Neural cell (in vitro differentiated cells): ENCODE measurements around the gene RNF144B. TPM values are rescaled to one million over a fixed set of nuclear protein-coding genes. Genes with fewer than 3 reads are reported as not detected.
"Not testable (repeated sequence)": the region's sequence is repeated elsewhere in the genome, so short reads cannot be mapped to it uniquely, and the experiment has no call there.

ENCODE experiments used
- H2AFZ ChIP-seq: fragments of 200-600, 300-800 bp; sonication (generic), shearing (Covaris generic); 2 replicates; pipeline ENCODE4 v1.6.0; 2014; ENCODE audit warnings: low read depth, mild to moderate bottlenecking, antibody characterized with exemption, low read length, moderate library complexity
- H3F3A ChIP-seq: fragments of 200-600 bp; shearing (Covaris generic); 2 replicates; pipeline ENCODE4 v1.6.1; 2016; ENCODE audit warnings: mild to moderate bottlenecking, moderate library complexity, mixed read lengths, antibody characterized with exemption, low read length; ENCODE audit not compliant: insufficient read depth, poor library complexity, severe bottlenecking
- H3K27ac ChIP-seq: fragments of 200-600, 300-800 bp; sonication (generic), shearing (Covaris generic); 2 replicates; pipeline ENCODE4 v1.5.1; 2014; ENCODE audit warnings: mild to moderate bottlenecking, low read length, moderate library complexity
- H3K27me3 ChIP-seq: fragments of 300-800, 200-600 bp; sonication (generic), shearing (Covaris generic); 2 replicates; pipeline ENCODE4 v1.6.0; 2014; ENCODE audit warnings: mild to moderate bottlenecking, low read depth, low read length, moderate library complexity; ENCODE audit not compliant: insufficient read depth
- H3K36me3 ChIP-seq: fragments of 300-800, 200-600 bp; sonication (generic), shearing (Covaris generic); 2 replicates; pipeline ENCODE4 v1.5.1; 2014; ENCODE audit warnings: mild to moderate bottlenecking, antibody characterized with exemption, low read length, moderate library complexity; ENCODE audit not compliant: insufficient read depth
- H3K4me2 ChIP-seq: fragments of 300-800, 200-600 bp; sonication (generic), shearing (Covaris generic); 2 replicates; pipeline ENCODE4 v1.6.0; 2014; ENCODE audit warnings: mild to moderate bottlenecking, low read length
- H3K4me3 ChIP-seq: fragments of 300-800, 200-600 bp; sonication (generic), shearing (Covaris generic); 2 replicates; pipeline ENCODE4 v1.5.1; 2014; ENCODE audit warnings: mild to moderate bottlenecking, low read length, moderate library complexity
- H3K79me2 ChIP-seq: fragments of 200-600 bp; shearing (Covaris generic); replicated peaks from 2 replicates; pipeline ENCODE4 v1.6.0; 2014; ENCODE audit warnings: mild to moderate bottlenecking, low read length, moderate library complexity; ENCODE audit not compliant: insufficient read depth
- H3K9ac ChIP-seq: fragments of 300-800, 200-600 bp; sonication (generic), shearing (Covaris generic); 2 replicates; pipeline ENCODE4 v1.6.1; 2016; ENCODE audit warnings: mild to moderate bottlenecking, low read length, mixed read lengths
- H3K9me2 ChIP-seq: fragments of 200-600 bp; shearing (Covaris generic); 2 replicates; pipeline ENCODE4 v1.6.1; 2016; ENCODE audit warnings: mild to moderate bottlenecking, low read length, mixed read lengths; ENCODE audit not compliant: insufficient read depth
- H3K9me3 ChIP-seq: fragments of 200-600, 300-800 bp; sonication (generic), shearing (Covaris generic); 2 replicates; pipeline ENCODE4 v1.6.1; 2016; ENCODE audit warnings: mild to moderate bottlenecking, mixed run types, low read length, moderate library complexity, mixed read lengths
- H4K20me1 ChIP-seq: fragments of 200-600 bp; shearing (Covaris generic); 2 replicates; pipeline ENCODE4 v1.6.1; 2016; ENCODE audit warnings: mild to moderate bottlenecking, mixed run types; ENCODE audit not compliant: insufficient read depth
- EP300 ChIP-seq: fragments of 450-650 bp; conservative IDR thresholded peaks from 2 replicates; pipeline ENCODE4 v1.6.1; 2014; ENCODE audit warnings: antibody characterized with exemption, mild to moderate bottlenecking, moderate library complexity; ENCODE audit not compliant: poor library complexity, severe bottlenecking
- EZH2 ChIP-seq: fragments of 200-600, 300-800 bp; shearing (Covaris generic), sonication (generic); IDR thresholded peaks from 2 replicates; pipeline ENCODE4 v1.6.1; 2014; ENCODE audit warnings: antibody characterized with exemption, low read length, borderline replicate concordance, mild to moderate bottlenecking; ENCODE audit not compliant: insufficient read depth, poor library complexity, severe bottlenecking
- MXI1 ChIP-seq: fragments of 450-650 bp; conservative IDR thresholded peaks from 2 replicates; pipeline ENCODE4 v1.6.1; 2014; ENCODE audit warnings: antibody characterized with exemption, mild to moderate bottlenecking; ENCODE audit not compliant: poor library complexity, severe bottlenecking
- POLR2AphosphoS5 ChIP-seq: IDR thresholded peaks from 2 replicates; pipeline ENCODE4 v1.6.1; 2012
- RAD21 ChIP-seq: fragments of 450-650 bp; conservative IDR thresholded peaks from 2 replicates; pipeline ENCODE4 v1.6.1; 2014; ENCODE audit warnings: antibody characterized with exemption, mild to moderate bottlenecking, moderate library complexity
- SMC3 ChIP-seq: fragments of 450-650 bp; conservative IDR thresholded peaks from 2 replicates; pipeline ENCODE4 v1.6.1; 2014; ENCODE audit warnings: antibody characterized with exemption, mild to moderate bottlenecking, moderate library complexity; ENCODE audit not compliant: poor library complexity
- TAF1 ChIP-seq: IDR thresholded peaks from 2 replicates; pipeline ENCODE4 v1.6.1; 2012; ENCODE audit warnings: low read depth
- polyA plus RNA-seq: library from polyadenylated mRNA; depleted of rRNA; stranded (reverse); fragments of >200 nt; gene quantifications from 2 replicates; pipeline ENCODE4 v1.2.3, GENCODE V29; 2014
- TF ChIP-seq, protein P1 (sequence below): fragments of 450-650 bp; IDR thresholded peaks from 2 replicates; pipeline ENCODE4 v1.5.1; 2014; ENCODE audit warnings: antibody characterized with exemption, mild to moderate bottlenecking, moderate library complexity; ENCODE audit not compliant: poor library complexity, severe bottlenecking
- TF ChIP-seq, protein P2 (sequence below): IDR thresholded peaks from 2 replicates; pipeline ENCODE4 v1.6.1; 2012; ENCODE audit warnings: borderline replicate concordance

Gene RNF144B
- polyA plus RNA-seq, 1 donor from 2014 or later, result 0.15 TPM

DNA sequence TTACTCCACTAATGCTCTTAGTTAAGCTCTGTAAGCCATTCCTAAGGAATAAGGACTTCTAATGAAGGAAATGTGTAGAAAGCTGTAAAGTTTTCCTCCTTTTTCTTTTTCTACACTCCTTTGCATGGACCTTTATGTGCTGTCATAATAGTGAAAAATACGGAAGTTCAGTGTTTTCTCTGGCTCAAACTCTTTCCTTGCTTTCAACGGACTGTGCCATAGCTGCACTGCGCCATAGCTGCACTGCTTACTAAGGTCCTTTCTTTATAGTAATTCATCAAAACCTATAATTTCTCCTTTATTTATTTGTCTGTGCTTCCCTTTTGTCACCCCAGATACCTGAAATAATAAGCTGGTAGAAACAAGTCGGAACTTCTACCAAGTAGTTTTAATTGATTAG, 67.3 kb downstream of the RNF144B start:
- Histone ChIP-seq H4K20me1 (no peaks in the 10 kb centered on the region), H3K79me2 (no peaks in the 10 kb centered on the region), H3K4me2 (no peak overlapping the region), H3K27ac (no peak overlapping the region), H3K36me3 (no peaks in the 10 kb centered on the region), H3K9ac (no peak overlapping the region), H3F3A (no peaks in the 10 kb centered on the region), H3K27me3 (no peaks in the 10 kb centered on the region), H3K4me3 (no peak overlapping the region), H2AFZ (no peak overlapping the region), H3K9me2 (no peaks in the 10 kb centered on the region), H3K9me3 (no peaks in the 10 kb centered on the region)
- TF ChIP-seq TAF1 (no peak), MXI1 (no peak), RAD21 (no peak), SMC3 (no peak)
- TF ChIP-seq, protein P1, sequence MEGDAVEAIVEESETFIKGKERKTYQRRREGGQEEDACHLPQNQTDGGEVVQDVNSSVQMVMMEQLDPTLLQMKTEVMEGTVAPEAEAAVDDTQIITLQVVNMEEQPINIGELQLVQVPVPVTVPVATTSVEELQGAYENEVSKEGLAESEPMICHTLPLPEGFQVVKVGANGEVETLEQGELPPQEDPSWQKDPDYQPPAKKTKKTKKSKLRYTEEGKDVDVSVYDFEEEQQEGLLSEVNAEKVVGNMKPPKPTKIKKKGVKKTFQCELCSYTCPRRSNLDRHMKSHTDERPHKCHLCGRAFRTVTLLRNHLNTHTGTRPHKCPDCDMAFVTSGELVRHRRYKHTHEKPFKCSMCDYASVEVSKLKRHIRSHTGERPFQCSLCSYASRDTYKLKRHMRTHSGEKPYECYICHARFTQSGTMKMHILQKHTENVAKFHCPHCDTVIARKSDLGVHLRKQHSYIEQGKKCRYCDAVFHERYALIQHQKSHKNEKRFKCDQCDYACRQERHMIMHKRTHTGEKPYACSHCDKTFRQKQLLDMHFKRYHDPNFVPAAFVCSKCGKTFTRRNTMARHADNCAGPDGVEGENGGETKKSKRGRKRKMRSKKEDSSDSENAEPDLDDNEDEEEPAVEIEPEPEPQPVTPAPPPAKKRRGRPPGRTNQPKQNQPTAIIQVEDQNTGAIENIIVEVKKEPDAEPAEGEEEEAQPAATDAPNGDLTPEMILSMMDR, result no peak

DNA sequence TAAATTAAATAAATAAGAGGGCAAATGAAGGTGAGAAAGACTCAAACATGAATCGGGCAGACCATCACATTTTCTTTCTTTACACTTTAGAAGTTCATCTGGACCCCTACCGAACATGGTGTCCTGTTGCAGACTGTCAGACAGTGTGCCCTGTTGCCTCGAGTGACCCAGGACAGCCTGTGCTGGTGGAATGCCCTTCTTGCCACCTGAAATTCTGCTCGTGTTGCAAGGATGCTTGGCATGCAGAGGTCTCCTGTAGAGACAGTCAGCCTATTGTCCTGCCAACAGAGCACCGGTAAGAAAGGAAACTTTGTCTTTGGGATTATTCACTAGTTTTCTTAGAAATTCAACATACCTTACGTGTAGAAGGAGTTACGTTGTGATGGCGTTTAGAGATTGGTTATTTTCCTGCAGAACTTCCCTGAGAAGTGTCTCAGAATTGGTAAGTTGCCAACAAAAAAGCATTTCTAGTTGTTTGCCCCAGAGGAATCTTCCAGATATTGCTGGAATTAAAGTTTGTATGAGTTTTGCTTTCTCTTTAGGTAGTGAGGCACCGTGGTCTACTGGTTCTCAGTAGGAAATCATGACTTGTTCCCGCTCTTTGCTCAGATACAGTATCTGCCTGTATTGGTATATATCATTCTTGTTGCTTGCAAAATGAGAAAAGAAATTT, 70.1 kb downstream of the RNF144B start:
- Histone ChIP-seq H3K4me3 (no peak overlapping the region), H3K79me2 (no peaks in the 10 kb centered on the region), H2AFZ (no peak overlapping the region), H3K9me2 (no peaks in the 10 kb centered on the region), H3K36me3 (no peaks in the 10 kb centered on the region), H3K27me3 (no peaks in the 10 kb centered on the region), H3K9ac (no peak overlapping the region), H3K4me2 (no peak overlapping the region), H3K27ac (no peak overlapping the region), H3K9me3 (peaks cover 5% of the 10 kb centered on the region), H4K20me1 (no peaks in the 10 kb centered on the region), H3F3A (no peaks in the 10 kb centered on the region)
- no peak for TF ChIP-seq SMC3
- TF ChIP-seq MXI1, result no peak
- no peak for TF ChIP-seq EZH2
- TF ChIP-seq RAD21, result no peak
- no peak for TF ChIP-seq EP300
- TF ChIP-seq POLR2AphosphoS5, result no peak
- TF ChIP-seq, protein P1, result no peak
- TF ChIP-seq, protein P2, sequence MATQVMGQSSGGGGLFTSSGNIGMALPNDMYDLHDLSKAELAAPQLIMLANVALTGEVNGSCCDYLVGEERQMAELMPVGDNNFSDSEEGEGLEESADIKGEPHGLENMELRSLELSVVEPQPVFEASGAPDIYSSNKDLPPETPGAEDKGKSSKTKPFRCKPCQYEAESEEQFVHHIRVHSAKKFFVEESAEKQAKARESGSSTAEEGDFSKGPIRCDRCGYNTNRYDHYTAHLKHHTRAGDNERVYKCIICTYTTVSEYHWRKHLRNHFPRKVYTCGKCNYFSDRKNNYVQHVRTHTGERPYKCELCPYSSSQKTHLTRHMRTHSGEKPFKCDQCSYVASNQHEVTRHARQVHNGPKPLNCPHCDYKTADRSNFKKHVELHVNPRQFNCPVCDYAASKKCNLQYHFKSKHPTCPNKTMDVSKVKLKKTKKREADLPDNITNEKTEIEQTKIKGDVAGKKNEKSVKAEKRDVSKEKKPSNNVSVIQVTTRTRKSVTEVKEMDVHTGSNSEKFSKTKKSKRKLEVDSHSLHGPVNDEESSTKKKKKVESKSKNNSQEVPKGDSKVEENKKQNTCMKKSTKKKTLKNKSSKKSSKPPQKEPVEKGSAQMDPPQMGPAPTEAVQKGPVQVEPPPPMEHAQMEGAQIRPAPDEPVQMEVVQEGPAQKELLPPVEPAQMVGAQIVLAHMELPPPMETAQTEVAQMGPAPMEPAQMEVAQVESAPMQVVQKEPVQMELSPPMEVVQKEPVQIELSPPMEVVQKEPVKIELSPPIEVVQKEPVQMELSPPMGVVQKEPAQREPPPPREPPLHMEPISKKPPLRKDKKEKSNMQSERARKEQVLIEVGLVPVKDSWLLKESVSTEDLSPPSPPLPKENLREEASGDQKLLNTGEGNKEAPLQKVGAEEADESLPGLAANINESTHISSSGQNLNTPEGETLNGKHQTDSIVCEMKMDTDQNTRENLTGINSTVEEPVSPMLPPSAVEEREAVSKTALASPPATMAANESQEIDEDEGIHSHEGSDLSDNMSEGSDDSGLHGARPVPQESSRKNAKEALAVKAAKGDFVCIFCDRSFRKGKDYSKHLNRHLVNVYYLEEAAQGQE, result no peak
- TF ChIP-seq TAF1, result no peak

DNA sequence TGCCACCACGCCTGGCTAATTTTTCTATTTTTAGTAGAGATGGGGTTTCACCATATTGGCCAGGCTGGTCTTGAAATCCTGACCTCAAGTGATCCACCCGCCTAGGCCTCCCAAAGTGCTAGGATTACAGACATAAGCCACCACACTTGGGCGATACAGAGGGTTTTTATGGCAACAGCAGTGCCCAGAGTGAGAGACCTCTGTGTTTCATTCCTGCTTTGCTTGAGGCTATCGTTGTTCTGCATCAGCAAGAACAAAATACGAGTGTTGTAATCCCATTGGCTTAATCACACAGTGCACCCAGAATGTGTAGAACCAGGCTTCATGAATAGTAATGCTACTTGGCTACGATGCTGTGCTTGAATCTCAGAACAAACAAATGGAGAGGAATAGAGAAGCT, 70.9 kb downstream of the RNF144B start:
- not testable (repeated sequence) for H2AFZ ChIP-seq, H3K9me2 ChIP-seq, H3K4me2 ChIP-seq, H3K9ac ChIP-seq, H3K79me2 ChIP-seq, H3K27me3 ChIP-seq, H3F3A ChIP-seq, H3K36me3 ChIP-seq, H3K9me3 ChIP-seq, H4K20me1 ChIP-seq, H3K4me3 ChIP-seq, H3K27ac ChIP-seq
